Measurements from ENCODE around the gene KRT35. TPM values are rescaled to one million over a fixed set of nuclear protein-coding genes. Genes with fewer than 3 reads are reported as not detected.
A peak's percentile ranks its signal among the peaks of the same experiment; 100 is the strongest.

Gene KRT35
- total RNA-seq, 4 donors from 2014 or later, result not detected

- Histone ChIP-seq H3K36me3 (no peaks in the 10 kb centered on the region), H3K4me3 (no peak overlapping the region), H3K27ac (no peak overlapping the region), H3K9me3 (no peaks in the 10 kb centered on the region), H3K27me3 (no peaks in the 10 kb centered on the region), H3K4me1 (no peaks in the 10 kb centered on the region)
- intact Hi-C loops (cut with DNase I; ENCODE audit: low total_unique reads), result no loop called here
- no peak for DNase-seq
- TF ChIP-seq CTCF (IDR thresholded peaks at IDR 0.05), result no peak
- no peak for TF ChIP-seq POLR2A (IDR thresholded peaks at IDR 0.05)
Observed at GRCh38 chr17:41468346-41468745, 12.6 kb downstream of the KRT35 start.

GRCh38 chr17:41467561-41467960, 13.4 kb downstream of the KRT35 start:
- intact Hi-C loops (cut with DNase I; ENCODE audit: low total_unique reads), result no loop called here
- no peaks in the 10 kb centered on the region for H3K9me3 ChIP-seq
- no peaks in the 10 kb centered on the region for H3K36me3 ChIP-seq
- H3K4me3 ChIP-seq, result no peak overlapping the region
- TF ChIP-seq POLR2A (IDR thresholded peaks at IDR 0.05) (no peak), CTCF (IDR thresholded peaks at IDR 0.05) (no peak)
- no peaks in the 10 kb centered on the region for H3K27me3 ChIP-seq
- H3K4me1 ChIP-seq, result no peaks in the 10 kb centered on the region
- H3K27ac ChIP-seq, result no peak overlapping the region
- DNase-seq, result no peak

- Histone ChIP-seq H3K27me3 (no peaks in the 10 kb centered on the region), H3K27ac (no peak within 1 kb of the TSS), H3K9me3 (no peaks in the 10 kb centered on the region), H3K4me1 (no peaks in the 10 kb centered on the region), H3K36me3 (no peaks in the 10 kb centered on the region), H3K4me3 (no peak within 1 kb of the TSS)
- no peak for DNase-seq
- no peak for TF ChIP-seq CTCF (IDR thresholded peaks at IDR 0.05)
- TF ChIP-seq POLR2A (IDR thresholded peaks at IDR 0.05), result no peak
- intact Hi-C loops (cut with DNase I; ENCODE audit: low total_unique reads), result no loop called here
Observed at GRCh38 chr17:41466988-41467387, 14.0 kb downstream of the KRT35 start, which contains the start of gene KRT32. TSS of gene KRT32 (minus strand) at chr17:41467386. CDS start at chr17:41467325, 61 bp downstream.

GRCh38 chr17:41464682-41465081, 16.3 kb downstream of the KRT35 start:
- intact Hi-C loops (cut with DNase I; ENCODE audit: low total_unique reads), result no loop called here
- Histone ChIP-seq H3K36me3 (no peaks in the 10 kb centered on the region), H3K27me3 (no peaks in the 10 kb centered on the region), H3K27ac (no peak overlapping the region), H3K4me3 (no peak overlapping the region), H3K4me1 (no peaks in the 10 kb centered on the region), H3K9me3 (no peaks in the 10 kb centered on the region)
- TF ChIP-seq POLR2A (IDR thresholded peaks at IDR 0.05) (no peak), CTCF (IDR thresholded peaks at IDR 0.05) (no peak)
- DNase-seq, result peak; percentile 80 to 90

GRCh38 chr17:41464173-41464572, 16.8 kb downstream of the KRT35 start:
- Histone ChIP-seq H3K27me3 (no peaks in the 10 kb centered on the region), H3K36me3 (no peaks in the 10 kb centered on the region), H3K4me3 (no peak overlapping the region), H3K9me3 (no peaks in the 10 kb centered on the region), H3K27ac (no peak overlapping the region), H3K4me1 (no peaks in the 10 kb centered on the region)
- DNase-seq, result no peak
- TF ChIP-seq POLR2A (IDR thresholded peaks at IDR 0.05), result no peak
- TF ChIP-seq CTCF (IDR thresholded peaks at IDR 0.05), result no peak
- intact Hi-C loops (cut with DNase I; ENCODE audit: low total_unique reads), result no loop called here
